Gastrocnemius medialis (tissue), 4 donors: ENCODE data around the gene CNTN2.

Experiments used
- CTCF ChIP-seq, 5 experiments: fragments of 450-650 bp in 3 of 5; fragments of 200-600 bp in 2 of 5; sonication (generic) in 2 of 5; IDR thresholded peaks in 4 of 5; conservative IDR thresholded peaks in 1 of 5; 1 replicate in 4 of 5; 2 replicates in 1 of 5; pipeline ENCODE4 v1.5.1; 2016 to 2019; ENCODE audit warnings: antibody characterized with exemption in 5 of 5, mild to moderate bottlenecking in 3 of 5, moderate library complexity in 3 of 5
- POLR2A ChIP-seq, 2 donors: fragments of 450-650 bp; IDR thresholded peaks; one replicate each; pipeline ENCODE4 v1.6.1; 2017; ENCODE audit warnings: antibody characterized with exemption in 2 of 2, mild to moderate bottlenecking in 2 of 2, moderate library complexity in 2 of 2

DNA sequence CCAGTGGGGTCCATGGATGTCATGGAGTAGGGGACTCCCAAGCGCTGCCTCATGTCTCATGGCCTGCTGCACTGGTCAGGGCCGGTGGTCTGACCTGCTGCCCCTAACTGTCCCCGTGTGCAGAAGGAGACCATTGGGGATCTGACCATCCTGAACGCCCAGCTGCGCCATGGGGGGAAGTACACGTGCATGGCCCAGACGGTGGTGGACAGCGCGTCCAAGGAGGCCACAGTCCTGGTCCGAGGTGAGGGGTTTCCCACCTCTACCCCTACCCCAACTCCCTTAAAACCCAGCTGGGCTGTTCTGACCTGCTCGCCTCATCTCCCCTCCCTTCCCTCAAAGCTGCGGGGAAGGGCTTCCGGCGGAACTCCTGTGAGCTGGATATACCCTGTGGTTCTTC is 22.7 kb downstream of the CNTN2 start:
- TF ChIP-seq CTCF (IDR thresholded peaks at IDR 0.05 in 4 of 5, conservative IDR thresholded peaks at IDR 0.05 in 1 of 5): no peak
- TF ChIP-seq POLR2A (IDR thresholded peaks at IDR 0.05): no peak
